GM15510 (cell line): ENCODE results near the gene UBE2D2.

Experiments used
- POLR2A ChIP-seq: IDR thresholded peaks from 3 replicates; pipeline ENCODE4 v1.6.1; 2011; ENCODE audit warnings: borderline replicate concordance; ENCODE audit not compliant: insufficient read length; ENCODE audit errors: extremely low read depth

Gene UBE2D2

DNA sequence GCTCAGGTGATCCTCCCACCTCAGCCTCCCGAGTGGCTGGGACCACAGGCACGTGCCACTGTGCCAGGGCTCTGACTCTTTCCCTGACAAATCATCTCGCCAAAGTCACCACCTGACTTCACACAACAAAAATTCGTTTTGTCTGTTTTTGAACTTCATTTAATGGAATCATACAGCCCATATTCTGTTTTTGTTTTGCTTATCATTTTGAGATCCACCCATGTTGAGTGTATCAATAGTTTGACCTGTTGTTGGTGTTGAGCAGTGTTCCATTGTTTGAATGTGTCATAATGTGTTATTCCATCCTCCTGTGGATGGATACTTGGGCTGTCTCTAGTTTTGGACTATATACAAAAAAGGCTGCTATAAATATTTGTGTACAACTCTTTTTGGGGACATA lies 6.9 kb upstream of the UBE2D2 start:
- no peak for TF ChIP-seq POLR2A

DNA sequence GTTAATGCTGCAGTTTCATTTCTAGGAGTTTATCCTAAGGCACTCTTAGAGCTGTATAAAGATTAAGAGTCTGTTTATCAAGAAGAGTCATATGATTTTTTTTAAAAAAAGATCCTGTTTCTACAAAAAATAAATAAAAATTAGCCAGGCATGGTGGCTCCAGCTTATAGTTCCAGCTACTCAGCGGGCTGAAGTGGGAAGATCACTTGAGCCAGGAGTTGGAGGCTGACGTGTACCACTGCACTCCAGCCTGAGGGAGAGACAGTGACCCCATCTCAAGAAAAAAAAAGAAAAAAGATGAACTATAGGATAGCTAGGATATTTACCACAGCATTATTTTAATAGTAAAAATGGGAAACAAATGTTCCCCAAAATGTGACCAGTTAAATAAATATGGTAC lies 3.3 kb upstream of the UBE2D2 start:
- no peak for TF ChIP-seq POLR2A

- TF ChIP-seq POLR2A: no peak
These were observed 714 bp downstream of the UBE2D2 start for GRCh38 chr5:139561655-139562451.

DNA sequence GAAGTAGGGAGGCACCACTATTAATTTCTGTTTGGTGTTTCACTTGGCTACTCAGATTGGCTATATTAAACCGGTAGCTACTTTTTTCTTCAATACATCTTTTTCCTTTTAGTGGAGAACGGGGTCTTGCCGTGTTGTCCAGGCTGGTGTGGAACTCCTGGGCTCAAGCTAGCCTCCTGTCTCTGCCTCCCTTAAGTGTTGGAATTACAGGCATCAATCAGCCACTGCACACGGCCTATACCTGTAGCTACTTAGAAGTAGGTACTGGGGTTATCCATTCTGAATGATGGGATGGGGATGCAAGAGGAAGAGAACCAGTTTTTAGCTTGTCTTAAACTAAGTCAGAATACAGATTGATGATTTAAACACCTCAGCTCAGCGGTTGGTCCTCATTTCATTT lies 1.7 kb downstream of the UBE2D2 start:
- no peak for TF ChIP-seq POLR2A

- no peak for TF ChIP-seq POLR2A
These were observed 4.5 kb downstream of the UBE2D2 start for GRCh38 chr5:139565411-139566305.

GRCh38 chr5:139566611-139567010 lies 5.5 kb downstream of the UBE2D2 start:
- TF ChIP-seq POLR2A: no peak

GRCh38 chr5:139569270-139569955 lies 8.3 kb downstream of the UBE2D2 start:
- TF ChIP-seq POLR2A: no peak

GRCh38 chr5:139571543-139571942 lies 10.4 kb downstream of the UBE2D2 start:
- no peak for TF ChIP-seq POLR2A

GRCh38 chr5:139571966-139572365 lies 10.8 kb downstream of the UBE2D2 start:
- TF ChIP-seq POLR2A: no peak

DNA sequence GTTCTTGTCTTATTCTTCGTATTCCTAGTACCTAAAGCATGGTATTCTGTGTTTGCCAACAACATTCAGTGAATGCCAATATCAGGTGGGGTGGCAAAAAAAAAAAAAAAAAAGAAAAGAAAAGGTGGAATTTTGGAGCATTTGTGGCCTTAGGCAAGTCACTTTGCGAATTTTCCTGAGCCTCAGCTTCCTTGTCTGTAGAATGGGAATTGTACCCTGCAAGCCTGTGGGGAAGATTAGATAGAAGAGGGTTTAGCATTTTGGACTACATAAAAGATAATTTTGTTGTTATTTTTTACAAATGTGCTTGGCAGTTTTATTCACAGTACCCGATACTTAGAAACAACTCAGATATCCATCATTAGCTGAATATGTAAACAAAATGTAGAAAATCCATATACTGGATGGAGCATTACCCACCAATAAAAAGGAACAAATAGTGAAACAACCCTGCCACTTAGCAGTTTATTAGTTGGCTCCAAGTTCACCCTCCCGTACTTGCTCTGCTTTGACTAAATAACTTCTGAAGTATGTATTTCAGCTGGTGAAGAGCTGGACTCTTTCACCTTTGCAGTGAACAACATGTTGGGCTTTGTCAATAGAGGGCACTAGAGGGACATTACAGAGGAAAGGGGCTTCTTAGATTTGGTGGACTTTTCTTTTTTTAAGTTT lies 13.6 kb downstream of the UBE2D2 start:
- TF ChIP-seq POLR2A: no peak

DNA sequence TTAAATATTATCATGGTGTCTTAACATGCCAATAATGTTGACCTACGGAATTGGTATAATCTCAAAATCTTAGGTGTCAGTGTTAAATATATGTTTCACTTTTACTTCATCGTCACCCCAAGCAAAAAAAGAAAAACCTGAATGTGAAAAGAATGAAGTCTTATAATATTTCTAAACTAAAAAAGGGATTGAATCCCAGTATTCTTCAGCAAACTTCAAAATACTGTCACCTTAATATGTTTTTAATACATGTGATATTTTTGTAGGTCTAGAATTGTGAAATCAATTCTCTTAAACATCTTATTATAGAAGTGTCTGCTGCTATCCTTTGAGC lies 14.1 kb downstream of the UBE2D2 start:
- TF ChIP-seq POLR2A: no peak

- TF ChIP-seq POLR2A: no peak
These were observed 14.6 kb downstream of the UBE2D2 start for GRCh38 chr5:139575751-139576150.

DNA sequence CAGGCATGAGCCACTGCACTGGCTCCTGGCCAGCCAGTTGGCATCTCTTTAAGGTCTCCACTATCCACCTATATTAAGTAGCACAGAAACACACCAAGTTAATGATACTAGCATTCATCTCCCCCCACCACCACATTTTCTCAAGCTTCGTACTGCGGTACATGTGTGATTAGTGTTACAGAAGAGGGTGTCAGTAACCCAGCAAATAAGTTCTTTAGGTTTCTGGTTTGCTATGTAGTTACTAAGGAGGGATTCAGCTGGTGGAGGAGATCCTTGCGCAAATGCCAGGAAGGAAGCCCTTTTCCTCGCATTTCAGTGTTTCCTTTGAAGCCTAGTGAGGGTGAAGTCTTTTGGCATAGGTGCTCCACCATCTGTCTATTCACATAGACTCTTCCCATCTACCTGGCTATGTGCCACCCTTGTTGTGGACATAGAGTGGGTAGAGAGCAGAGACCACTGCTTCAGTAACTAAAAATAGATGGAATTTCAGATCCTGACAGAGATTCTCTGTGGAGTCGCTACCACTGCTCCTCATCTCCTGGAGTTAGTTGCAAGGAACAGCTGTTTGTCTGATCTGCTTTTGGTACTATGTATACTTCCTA lies 16.7 kb downstream of the UBE2D2 start:
- TF ChIP-seq POLR2A: no peak

DNA sequence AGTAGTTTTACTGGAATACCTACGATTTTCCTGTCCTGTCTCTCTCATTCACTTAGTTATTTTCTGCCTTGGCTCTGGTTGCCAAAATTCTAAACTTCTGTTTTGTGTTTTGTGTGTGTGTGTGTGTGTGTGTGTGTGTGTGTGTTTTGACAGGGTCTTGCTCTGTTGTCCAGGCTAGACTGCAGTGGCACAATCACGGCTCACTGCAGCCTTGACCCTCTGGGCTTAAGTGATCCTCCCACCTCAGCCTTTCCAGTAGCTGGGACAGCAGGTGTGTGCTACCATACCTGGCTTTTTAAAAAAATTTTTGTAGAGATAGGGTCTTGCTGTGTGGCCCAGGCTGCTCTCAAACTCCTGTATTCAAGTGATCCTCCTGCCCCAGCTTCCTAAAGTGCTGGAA lies 17.2 kb downstream of the UBE2D2 start:
- TF ChIP-seq POLR2A: no peak
